ENCODE measurements around the gene LAMC3.
"Not testable (repeated sequence)": the region's sequence is repeated elsewhere in the genome, so short reads cannot be mapped to it uniquely, and the experiment has no call there.

The LAMC3 gene

DNA sequence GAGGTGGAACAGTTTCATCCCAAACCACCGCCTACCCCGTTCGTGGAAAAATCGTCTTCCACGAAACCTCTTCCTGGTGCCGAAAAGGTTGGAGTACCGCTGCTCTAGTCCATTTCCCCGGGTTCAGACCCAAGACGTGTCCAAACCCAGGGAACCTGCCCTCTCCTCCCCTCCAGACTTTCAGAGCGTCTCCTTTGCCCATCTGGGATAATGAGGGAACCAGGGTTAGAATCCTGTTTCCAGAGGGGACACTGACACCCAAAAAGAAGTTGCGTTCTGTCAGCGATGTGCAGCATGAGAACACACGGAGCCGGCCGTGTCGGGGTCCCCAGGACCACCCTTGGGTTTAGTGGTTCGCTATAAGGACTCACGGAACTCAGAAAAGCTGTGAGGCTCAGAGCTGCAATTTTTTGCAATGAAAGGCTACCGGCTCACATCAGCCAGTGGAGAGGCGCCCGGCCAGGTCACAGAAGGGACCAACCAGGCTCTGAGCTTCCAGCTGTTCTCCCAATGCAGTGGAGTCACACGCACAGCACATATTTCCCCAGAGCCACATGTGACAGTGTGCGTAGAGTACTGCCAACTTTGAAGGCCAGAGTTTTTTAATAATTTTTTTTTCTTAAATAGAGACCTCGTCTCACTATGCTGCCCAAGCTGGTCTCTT is 19.4 kb downstream of the LAMC3 start:
- no peak for DNase-seq

DNA sequence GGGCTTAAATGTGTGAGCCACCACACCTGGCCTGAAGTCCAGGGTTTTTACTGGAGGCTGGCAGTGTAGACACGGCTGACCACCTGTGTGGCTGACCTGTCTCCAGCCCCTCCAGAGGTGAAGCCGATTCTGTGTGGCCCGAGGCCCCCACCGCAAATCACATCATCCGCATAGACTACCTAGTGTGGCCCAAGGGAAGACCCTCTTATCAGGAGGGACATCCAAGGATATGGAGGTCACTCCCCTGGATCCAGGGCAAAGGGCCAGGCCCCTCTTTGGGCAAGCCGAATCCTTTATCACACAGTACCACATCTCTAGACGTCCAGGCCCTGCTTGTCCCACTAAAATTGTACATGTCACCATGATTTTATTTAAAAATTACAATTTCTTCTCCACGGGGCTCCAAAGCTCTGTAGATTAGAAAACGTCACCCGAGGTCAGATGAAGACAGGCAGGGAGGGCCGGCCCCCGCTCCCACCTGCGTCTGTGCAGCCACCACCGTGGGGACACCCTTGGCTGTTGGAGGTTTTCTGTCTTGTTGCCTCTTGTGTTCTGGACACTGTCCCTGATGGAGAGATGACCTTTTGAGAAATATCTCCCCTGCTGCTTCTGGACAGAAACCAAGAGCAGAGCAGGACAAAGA is 20.1 kb downstream of the LAMC3 start:
- DNase-seq = no peak

DNA sequence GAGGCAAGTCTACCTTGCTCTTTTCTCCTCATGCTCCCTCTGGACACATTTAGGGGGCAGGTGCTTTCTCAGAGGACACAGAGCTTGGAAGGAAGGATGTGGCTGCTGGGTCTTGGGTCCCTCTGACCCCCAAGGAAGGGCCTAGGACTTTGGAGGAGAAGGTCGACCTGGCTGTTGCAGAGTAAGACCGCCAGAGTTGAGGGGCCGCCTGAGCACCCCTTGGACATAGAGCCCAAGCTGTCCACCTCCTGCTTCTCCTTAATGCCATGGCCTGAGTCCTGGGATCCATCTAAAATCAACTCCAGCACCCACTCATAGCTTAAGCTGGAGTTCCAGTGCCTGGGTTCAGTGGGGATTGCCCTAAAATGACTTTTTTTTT is 20.6 kb downstream of the LAMC3 start:
- no peak for DNase-seq

DNA sequence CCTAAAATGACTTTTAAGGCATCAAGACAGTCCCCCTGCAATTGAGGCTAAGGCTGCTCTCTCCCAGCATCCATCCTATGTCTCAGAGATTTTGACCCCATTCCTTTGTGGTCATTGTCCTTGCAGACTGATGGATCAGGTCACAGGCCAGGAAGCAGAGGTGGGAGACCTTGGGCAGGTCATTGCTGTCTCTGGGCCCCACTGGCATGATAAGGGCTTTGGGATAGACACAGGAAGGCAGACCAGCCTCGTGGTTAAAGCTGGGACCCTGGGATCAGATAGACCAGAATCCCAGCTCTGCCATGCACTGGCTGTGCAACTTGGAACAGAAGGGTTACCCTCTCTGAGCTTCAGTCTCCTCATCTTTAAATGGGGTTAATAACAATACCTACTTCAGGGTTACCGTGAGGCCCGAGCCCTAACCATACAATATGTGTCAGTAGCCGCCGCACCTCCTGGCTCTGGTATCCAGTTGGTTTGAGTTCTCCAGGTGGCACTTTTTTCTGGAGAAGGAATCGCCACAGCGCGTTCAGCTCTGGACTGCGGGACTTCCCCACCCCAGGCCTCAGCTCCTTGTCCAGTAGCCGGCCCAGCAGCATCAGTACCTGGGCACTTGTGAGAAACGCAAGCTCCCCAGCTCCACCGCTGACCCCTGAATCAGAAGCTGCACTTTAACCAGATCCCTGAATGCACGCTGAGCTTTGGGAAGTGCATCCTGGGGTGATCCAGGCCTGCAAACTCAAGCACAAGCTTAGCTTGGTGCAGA is 21.4 kb downstream of the LAMC3 start:
- no peak for DNase-seq

DNA sequence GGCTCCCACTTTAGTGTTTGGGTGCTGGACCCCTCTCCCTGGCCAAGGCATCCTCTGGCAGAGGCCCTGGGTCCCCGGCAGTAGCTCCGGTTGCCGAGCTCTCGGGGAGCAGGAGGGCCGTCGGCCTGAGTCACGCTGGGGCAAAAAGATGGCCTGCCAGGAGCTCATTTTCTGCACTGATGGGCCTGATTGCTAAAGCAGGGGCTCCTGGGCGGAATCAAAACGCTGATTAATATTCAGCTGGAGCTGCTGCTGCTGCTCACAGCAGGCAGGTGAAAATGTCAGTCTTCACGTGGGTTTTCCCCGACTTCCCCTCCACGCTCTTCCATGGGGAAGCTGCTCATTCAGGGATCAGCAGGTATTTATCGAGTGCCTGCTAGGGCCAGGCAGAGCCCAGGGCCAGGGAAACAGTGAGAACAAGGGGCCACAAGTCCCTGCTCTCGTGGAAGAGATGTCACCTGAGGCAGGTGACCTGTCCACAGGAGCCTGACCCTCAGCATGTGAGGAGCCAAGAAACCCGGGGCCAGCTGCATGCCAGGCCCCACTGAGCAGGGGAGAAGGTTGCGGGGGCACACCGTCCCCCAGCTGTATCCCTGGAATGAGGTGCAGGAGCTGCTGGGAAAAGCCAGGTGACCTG is 22.1 kb downstream of the LAMC3 start:
- DNase-seq = no peak

DNA sequence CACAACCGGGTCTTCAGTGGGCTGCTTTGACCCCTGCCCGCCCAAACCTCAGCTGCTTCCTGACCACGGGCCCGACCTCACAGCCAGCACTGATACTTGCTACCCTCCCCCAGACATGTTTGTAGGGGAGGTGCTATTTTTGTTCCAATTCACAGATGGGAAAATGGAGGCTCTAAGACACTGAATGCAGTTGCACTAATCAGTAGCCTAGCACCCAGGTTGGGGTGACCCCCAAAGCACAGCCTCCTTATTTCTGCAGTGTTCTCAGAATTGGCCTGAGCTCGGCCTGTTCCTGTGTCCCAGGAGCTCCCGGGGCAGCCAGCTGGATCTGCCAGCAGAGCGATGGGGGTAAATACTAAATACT is 22.6 kb downstream of the LAMC3 start:
- no peak for DNase-seq

DNA sequence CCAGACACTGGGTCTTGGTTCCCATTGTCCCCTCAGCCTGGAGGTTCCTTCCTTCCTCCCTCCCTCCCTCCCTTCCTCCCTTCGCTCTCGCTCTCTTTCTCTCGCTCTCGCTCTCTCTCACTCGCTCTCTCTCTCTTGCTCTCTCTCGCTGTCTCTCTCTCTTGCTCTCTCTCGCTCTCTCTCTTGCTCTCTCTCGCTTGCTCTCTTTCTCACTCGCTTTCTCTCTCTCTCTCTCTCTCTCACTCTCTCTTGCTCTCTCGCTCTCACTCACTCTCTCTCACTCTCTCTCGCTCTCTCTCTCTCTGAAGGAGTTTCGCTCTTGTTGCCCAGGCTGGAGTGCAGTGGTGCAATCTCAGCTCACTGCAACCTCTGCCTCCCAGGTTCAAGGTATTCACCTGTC is 23.4 kb downstream of the LAMC3 start:
- DNase-seq = no peak

DNA sequence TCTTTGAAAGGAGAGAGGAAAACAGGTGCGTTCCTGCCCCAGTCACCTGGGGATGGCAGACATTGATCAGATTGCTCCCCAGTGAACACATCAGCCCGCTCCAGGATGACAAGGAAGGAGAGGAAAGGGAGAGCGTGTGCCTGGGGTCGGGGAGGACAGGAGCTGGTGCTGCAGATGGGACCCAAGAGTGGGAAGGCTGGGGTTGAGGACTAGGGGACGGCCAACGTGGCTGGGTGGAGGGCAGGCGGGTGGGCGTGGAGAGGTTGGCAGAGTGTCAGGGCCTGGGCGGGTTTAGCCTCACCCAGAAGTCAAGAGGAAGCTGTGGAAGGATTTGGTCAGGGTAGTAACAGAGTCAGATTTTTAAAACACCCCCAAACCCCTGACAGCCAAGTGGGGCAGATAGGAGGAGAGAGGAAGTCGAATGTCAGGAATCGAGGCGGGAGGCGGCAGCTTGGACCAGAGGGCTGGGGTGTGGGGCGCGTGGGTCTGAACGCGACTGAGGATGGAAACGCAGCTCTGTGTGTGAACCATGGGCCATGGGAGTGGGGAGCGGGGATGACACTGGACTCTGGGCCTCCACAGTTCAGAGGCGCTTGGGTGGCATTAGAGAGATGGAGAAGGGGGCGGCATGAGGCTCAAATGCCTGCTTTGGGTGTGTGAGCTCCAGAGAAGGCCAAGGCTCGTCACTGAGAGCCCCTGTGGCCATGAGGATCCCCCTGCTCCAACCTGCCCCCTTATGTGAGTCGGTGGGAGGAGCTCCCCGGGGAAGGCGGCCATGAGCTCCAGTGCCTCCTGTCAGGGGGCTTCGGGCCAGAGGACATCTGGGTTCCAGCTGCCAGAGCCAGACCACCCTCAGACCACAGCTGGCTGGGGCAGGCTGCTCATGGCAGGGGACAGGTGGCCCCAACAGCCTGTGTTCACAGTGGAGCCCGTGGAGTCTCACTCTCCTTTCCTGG is 24.6 kb downstream of the LAMC3 start:
- no peak for DNase-seq

DNA sequence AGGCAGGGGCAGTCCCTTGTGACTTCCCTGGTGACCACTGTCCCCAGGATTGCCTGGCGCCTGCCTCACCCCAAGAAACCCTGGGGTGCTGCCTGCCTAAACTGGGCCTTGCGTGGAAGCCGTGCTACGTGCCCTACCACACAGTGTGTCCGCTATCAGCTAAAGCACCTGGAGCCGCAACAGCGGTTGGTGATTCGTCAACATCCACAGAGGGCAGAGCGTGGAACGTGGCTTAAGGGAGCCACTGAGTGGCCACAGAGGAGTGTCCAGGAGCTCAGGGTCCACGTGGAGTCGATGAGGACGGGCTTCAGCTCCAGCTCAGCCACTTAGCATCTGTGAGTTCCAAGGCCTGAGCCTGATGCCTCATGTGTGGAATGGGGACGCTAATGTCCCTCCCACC is 25.3 kb downstream of the LAMC3 start:
- no peak for DNase-seq

DNA sequence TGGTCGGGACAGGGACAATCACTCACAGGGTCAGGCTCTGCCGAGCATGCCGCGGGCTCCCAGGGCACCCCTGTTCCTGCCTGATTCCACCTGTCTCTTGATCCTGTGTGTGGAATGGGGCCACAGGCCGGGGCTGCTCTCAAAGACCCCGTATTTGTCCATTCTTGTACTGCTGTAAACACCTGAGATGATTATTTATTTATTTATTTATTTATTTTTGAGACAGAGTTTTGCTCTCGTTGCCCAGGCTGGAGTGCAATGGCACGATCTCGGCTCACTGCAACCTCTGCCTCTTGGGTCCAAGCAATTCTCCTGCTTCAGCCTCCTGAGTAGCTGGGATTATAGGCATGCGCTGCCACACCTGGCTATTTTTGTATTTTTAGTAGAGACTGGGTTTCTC is 25.8 kb downstream of the LAMC3 start:
- DNase-seq = not testable (repeated sequence)

DNA sequence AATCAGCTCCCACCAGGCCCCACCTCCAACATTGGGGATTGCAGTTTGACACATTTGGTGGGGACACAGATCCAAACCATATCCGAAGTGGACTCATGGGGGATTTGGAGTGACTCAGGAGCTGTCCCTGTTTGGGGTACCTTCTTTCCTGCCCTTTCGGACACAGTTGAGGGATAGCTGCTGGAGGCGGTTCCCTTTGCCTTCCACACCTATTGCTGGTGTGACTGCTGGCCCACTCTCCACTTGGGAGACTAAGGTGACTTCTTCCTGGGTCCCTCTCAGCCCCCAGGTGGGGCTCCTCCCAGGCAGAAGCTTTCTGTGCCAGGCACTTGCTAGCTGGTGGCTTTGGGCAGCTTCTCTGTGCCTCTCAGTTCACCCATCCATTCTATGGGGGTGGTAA is 26.6 kb downstream of the LAMC3 start:
- DNase-seq = no peak

DNA sequence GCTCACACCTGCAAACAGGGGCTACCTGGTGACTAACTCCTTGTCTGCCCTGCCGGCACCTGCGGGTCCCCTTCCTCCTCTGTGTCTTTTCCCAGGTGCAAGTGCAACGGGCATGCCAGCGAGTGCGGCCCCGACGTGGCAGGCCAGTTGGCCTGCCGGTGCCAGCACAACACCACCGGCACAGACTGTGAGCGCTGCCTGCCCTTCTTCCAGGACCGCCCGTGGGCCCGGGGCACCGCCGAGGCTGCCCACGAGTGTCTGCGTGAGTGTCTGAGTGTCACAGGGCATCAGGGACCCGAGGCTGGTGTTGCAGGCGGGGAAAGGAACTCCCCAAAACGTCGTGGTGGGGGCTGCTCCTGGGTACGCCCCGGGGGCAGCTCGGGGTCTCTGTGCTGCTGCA is 27.1 kb downstream of the LAMC3 start:
- DNase-seq = no peak

DNA sequence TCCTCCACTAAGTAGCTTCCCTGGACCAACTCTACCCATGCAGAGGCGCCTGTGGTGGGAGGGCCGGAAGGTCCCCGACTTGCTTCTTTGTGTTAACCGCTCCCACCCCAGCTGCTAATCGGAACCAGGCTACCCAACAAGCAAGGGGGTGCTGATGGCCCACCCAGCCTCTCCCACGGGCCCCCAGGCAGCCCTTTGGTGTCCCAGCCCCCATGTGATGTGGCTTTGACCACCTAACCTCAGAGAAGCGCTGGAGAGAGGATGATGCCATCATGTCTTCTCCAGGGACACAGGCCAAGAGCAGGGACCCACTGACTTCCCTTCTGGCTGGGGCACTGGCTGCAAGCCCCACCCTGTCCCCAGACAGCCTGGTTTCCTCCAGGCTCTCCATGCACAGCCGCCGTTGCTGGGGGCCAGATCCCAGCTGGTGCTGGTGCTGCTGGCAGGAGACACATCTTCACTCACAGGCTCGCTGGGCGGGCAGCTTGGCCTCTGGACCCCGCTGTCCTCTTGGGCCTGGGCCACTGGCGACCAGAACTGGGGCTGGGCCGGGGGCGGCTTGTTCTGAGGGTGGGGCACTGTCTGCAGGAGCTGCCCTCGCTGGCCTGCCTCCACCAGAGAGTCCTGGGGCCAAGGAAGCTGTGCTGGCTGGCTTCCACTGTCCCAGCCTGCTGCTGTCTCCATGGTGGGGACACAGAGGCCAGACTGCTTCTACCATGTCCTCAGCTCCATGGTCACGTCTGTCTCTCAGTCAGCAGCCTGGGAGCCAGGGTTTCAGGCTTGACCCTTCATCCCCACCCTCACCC is 27.8 kb downstream of the LAMC3 start:
- DNase-seq = no peak

DNA sequence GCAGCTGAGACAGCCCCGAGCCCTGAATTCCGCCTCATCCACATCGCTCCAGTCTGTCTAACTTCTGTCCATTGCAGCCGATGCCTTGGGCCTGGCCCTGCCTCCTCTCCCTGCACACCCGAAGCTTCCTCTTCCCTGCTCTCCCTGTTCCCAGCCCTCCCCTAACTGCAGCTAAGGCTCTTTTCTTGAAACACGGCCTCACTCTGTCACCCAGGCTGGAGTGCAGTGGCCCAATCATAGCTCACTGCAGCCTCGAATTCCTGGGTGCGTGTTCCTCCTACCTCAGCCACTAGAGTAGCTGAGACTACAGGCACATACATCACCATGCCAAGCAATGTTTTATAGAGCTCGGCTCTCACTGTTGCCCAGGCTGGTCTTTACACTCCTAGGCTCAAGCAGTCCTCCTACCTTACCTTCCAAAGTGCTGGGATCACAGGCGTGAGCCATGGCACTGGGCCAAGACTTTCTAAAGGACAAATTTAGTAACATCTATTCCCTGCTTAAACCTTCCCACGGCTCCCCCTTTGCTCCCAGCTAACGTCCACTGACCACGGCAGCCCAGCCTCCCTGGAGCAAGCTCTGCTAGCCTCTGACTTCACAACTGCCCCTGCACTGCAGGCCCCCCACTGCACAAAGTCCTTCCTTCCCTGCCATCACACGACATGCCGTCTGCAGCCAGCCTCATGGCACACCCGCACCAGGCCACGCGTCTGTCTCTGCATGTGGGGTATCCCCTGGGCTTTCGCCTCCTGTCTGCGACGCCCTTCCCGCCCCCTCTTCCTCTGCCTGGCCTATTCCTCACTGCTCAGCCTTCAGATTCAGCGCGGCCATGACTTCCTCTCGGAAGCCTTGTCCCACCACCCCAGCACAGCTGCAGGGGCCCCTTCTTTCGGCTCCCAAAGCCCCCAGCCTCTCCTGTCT is 28.6 kb downstream of the LAMC3 start:
- no peak for DNase-seq

DNA sequence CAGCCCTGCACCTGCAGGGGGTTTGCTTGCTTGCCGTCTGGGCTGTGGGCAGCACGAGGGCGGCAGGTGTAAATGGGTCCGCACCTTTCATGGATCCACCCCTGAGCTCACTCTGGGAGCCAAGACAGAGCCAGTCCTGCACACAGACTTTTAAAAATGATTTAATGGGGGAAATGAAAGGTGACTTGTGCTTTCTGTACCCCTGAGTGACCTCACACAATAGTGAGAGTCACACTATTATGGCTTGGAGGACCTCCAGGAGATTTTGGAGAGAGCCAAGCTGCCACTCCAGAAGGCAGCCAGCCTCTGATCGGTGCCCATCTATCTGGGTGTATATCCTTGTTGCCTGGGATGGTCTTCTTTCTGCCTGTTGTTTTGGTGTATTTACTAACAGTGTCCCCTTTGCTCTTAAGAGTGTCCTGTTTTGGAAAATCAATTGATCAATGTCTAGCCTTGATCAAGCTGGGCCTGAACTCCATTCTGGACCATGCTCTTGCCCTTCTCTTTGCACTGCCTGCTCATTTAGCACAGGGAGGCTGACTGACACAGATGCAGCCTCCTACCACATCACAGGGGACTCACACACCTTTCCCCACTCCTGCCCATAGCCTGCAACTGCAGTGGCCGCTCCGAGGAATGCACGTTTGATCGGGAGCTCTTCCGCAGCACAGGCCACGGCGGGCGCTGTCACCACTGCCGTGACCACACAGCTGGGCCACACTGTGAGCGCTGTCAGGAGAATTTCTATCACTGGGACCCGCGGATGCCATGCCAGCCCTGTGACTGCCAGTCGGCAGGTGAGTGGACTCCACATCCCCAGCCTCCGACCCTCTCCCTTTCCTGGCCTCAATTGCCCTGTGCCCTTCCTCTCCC is 29.5 kb downstream of the LAMC3 start:
- DNase-seq = no peak

DNA sequence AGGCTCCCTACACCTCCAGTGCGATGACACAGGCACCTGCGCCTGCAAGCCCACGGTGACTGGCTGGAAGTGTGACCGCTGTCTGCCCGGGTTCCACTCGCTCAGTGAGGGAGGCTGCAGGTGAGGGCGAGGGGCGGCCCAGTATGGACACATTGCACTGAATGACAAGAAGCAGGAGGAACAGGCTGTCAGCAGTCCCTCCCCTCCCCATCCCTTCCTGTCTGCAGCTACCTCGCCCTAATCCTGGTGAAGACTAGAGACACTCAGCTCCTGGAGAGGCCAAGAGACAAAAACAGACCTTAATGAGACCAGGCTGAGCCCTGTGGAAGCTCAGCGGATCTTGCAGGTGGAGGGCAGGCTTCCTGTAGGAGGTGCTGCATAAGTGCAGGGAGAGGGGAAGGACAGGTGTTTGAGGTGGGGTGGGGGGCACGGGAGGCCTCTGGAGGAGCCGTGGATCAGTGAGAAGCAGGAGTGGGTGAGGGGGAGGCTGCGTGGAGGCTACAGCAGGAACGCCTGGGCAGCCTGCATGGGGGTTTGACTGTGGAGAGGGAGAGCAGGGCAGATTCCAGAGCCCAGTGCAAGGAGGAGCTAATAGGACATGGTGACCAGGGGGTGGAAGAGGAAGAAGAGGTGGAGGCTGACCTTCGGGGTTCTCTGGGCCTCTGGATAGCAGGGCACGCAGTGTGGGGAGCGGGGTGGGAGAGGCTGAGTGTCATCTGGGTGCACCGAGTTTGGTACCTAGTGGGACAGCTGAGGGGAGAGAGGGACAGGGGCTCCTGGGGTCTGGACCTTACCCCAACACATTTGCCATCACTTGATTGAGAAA is 30.4 kb downstream of the LAMC3 start:
- DNase-seq = no peak

DNA sequence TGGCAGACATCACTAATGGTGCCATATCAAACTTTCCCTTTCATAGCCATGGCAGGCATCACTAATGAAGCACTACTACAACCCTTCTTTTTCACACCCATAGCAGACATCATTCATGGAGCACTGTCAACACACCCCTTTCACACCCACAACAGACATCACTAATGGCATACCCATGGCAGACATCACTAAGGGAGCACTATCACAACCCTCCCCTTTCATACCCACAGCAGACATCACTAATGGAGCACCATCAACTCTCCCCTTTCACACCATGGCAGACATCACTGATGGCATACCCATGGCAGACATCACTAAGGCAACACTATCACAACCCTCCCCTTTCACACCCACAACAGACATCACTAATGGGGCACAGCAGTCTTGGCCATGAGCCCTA is 33.7 kb downstream of the LAMC3 start:
- no peak for DNase-seq

All from nucleus accumbens (tissue), 56 donors.